HCT116 (cell line): ENCODE measurements around the gene CACNA1G. TPM values are rescaled to one million over a fixed set of nuclear protein-coding genes. Genes with fewer than 3 reads are reported as not detected.
A peak's percentile ranks its signal among the peaks of the same experiment; 100 is the strongest.

Source experiments
- ATAC-seq: fragments of 200-7000 bp; cut with Tn5 transposase; 2 replicates; pipeline ENCODE4 v1.9.1; 2020; ENCODE audit warnings: mild to moderate bottlenecking, moderate library complexity
- BruUV-seq: library from RNA; stranded (reverse); fragments of 400-500 nt; replicated peaks from 2 replicates; lab custom pipeline; 2021; lab: Mats Ljungman, UMichigan
- CTCF ChIA-PET: fragments of 300-600 bp; sonication (Branson Sonifier 250); formaldehyde crosslinking; loops from one replicate; lab custom pipeline; 2021; ENCODE audit warnings: antibody characterized with exemption; lab: Charles Lee
- POLR2A ChIA-PET: fragments of 300-600, 350-600 bp; sonication (Branson Sonifier 250); formaldehyde crosslinking; loops from one replicate; lab custom pipeline; 2021; ENCODE audit warnings: antibody characterized with exemption; lab: Charles Lee
- RAD21 ChIA-PET, 2 experiments: fragments of 300-600 bp; sonication (Branson Sonifier 250); formaldehyde crosslinking; loops; one replicate each; lab custom pipeline; 2023; ENCODE audit warnings: low total read pairs in 2 of 2; ENCODE audit not compliant: uncharacterized antibody in 2 of 2, unreplicated experiment in 2 of 2, low non-redundant PET in 1 of 2; lab: Charles Lee
- DNase-seq: peaks from one replicate; pipeline ENCODE4 v3.0.0-alpha.2; 2010; ENCODE audit warnings: low read depth, low spot score
- H2AFZ ChIP-seq: fragments of 200-600 bp; shearing (Covaris generic), sonication (generic); 2 replicates; pipeline ENCODE4 v1.6.1; 2017; ENCODE audit warnings: low read depth, mixed run types, mixed read lengths, antibody characterized with exemption, low read length; ENCODE audit not compliant: poor library complexity, severe bottlenecking
- H3K27ac ChIP-seq: 2 replicates; pipeline ENCODE4 v1.5.1; 2012; ENCODE audit warnings: low read depth, low read length
- H3K27me3 ChIP-seq: fragments of 200-600 bp; sonication (generic); 2 replicates; pipeline ENCODE4 v1.6.1; 2016; ENCODE audit warnings: mixed run types, low read length, mixed read lengths; ENCODE audit not compliant: insufficient read depth
- H3K36me3 ChIP-seq, 2 experiments: fragments of 200-500 bp in 1 of 2; fragments of 200-600 bp in 1 of 2; sonication (Bioruptor generic) in 1 of 2; sonication (generic) in 1 of 2; 2 replicates each; pipeline versions ENCODE4 v1.5.1 to v1.6.1; 2014 to 2016; ENCODE audit warnings: low read length in 2 of 2, inconsistent platforms in 1 of 2, mixed read lengths in 1 of 2, mixed run types in 1 of 2; ENCODE audit not compliant: insufficient read depth in 2 of 2, control insufficient read depth in 1 of 2
- H3K4me1 ChIP-seq, 2 experiments: fragments of 200-600 bp in 1 of 2; sonication (generic) in 1 of 2; 2 replicates each; pipeline versions ENCODE4 v1.5.1 to v1.6.1; 2012 to 2017; ENCODE audit warnings: low read length in 2 of 2, inconsistent platforms in 1 of 2, mild to moderate bottlenecking in 1 of 2, mixed read lengths in 1 of 2, mixed run types in 1 of 2, moderate library complexity in 1 of 2; ENCODE audit not compliant: insufficient read depth in 2 of 2, control insufficient read depth in 1 of 2
- H3K4me2 ChIP-seq: fragments of 200-600 bp; sonication (generic); 2 replicates; pipeline ENCODE4 v1.6.1; 2017; ENCODE audit warnings: mixed run types, low read length, mixed read lengths
- H3K4me3 ChIP-seq, 2 experiments: fragments of 200-600 bp in 1 of 2; sonication (generic) in 1 of 2; replicated peaks in 1 of 2; 2 replicates each; pipeline ENCODE4 v1.5.1; 2011 to 2016; ENCODE audit warnings: low read length in 2 of 2, control low read depth in 1 of 2, low read depth in 1 of 2, mild to moderate bottlenecking in 1 of 2, mixed read lengths in 1 of 2, mixed run types in 1 of 2
- H3K79me2 ChIP-seq: fragments of 200-600 bp; sonication (generic); 2 replicates; pipeline ENCODE4 v1.6.1; 2017; ENCODE audit warnings: mild to moderate bottlenecking, mixed run types, low read length, moderate library complexity, mixed read lengths; ENCODE audit not compliant: insufficient read depth
- H3K9ac ChIP-seq: fragments of 200-600 bp; sonication (generic); 2 replicates; pipeline ENCODE4 v1.6.1; 2016; ENCODE audit warnings: low read length, mixed read lengths
- H3K9me2 ChIP-seq: fragments of 200-600 bp; sonication (generic), shearing (Covaris generic); 2 replicates; pipeline ENCODE4 v1.6.1; 2017; ENCODE audit warnings: mixed run types, mild to moderate bottlenecking, moderate library complexity; ENCODE audit not compliant: insufficient read depth
- H3K9me3 ChIP-seq, 2 experiments: fragments of 200-500 bp in 1 of 2; fragments of 200-600 bp in 1 of 2; sonication (Bioruptor generic) in 1 of 2; sonication (generic) in 1 of 2; 2 replicates each; pipeline ENCODE4 v1.6.1; 2014 to 2017; ENCODE audit warnings: low read length in 2 of 2, mixed read lengths in 2 of 2, inconsistent platforms in 1 of 2, low read depth in 1 of 2, mild to moderate bottlenecking in 1 of 2, mixed run types in 1 of 2, moderate library complexity in 1 of 2; ENCODE audit not compliant: control insufficient read depth in 1 of 2, insufficient read depth in 1 of 2
- H4K20me1 ChIP-seq: fragments of 200-600 bp; sonication (generic), shearing (Covaris generic); 2 replicates; pipeline ENCODE4 v1.6.1; 2017; ENCODE audit warnings: mixed run types, mild to moderate bottlenecking, moderate library complexity; ENCODE audit not compliant: insufficient read depth
- CEBPB ChIP-seq: IDR thresholded peaks from 2 replicates; pipeline ENCODE4 v1.6.1; 2012; ENCODE audit warnings: low read depth
- POLR2AphosphoS5 ChIP-seq: IDR thresholded peaks from 2 replicates; pipeline ENCODE4 v1.6.1; 2011; ENCODE audit warnings: mild to moderate bottlenecking, low read depth, low read length, moderate library complexity
- YY1 ChIP-seq: IDR thresholded peaks from 2 replicates; pipeline ENCODE4 v1.6.1; 2011; ENCODE audit warnings: low read length, low read depth, moderate library complexity, mild to moderate bottlenecking; ENCODE audit not compliant: insufficient replicate concordance; ENCODE audit errors: extremely low read depth
- intact Hi-C: fragments of 100-400 bp; cut with micrococcal nuclease; formaldehyde crosslinking; loops from 2 replicates; pipeline ENCODE4 v1.10.0; 2022
- total RNA-seq: library from RNA; stranded (reverse); gene quantifications from one replicate; pipeline ENCODE4 v1.2.1, GENCODE V29; 2021; ENCODE audit not compliant: unreplicated experiment
- TF ChIP-seq, protein P1 (sequence below): IDR thresholded peaks from 2 replicates; pipeline ENCODE4 v1.6.1; 2011; ENCODE audit warnings: mild to moderate bottlenecking, low read length, moderate library complexity; ENCODE audit not compliant: insufficient replicate concordance; ENCODE audit errors: extremely low read depth

The CACNA1G gene
- total RNA-seq, 1 experiment from 2014 or later: 3.4 TPM

DNA sequence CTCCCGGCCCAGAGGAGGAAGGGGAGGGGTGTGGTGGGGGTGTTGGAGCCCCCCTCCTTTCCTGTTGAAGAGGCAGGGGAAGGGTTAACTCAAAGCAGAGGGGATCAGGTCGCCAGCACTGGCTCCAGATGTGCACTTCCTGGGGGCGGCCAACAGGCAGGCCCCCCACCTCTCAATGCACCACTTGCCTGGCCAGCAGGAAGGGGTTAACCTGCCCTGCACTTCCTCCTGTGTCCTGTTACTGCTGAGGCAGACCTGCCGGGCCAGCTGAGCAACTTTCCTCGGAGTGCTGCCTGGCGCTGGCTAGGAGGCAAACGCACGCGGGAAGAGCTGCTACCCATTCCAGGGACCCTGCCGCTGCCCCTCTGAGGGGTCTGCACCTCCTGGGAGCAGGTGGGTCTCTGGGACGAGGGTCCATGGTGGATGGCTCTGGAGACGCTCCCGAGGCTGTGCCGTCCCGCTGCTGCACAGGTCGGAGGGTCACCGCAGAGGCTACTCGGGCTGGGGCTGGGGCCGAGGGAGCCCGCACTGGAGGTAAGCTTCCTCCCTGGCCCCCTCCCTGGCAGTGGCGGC, 28.0 kb upstream of the CACNA1G start, which contains the start of gene EPN3:
Gene EPN3, plus strand, starts transcription at position 284 of the 573 bp plus-strand sequence. CDS start 3,822 bp downstream, outside the sequence.
- RAD21 ChIA-PET: interaction anchor here in 1 of 2 experiments (0.7 kb wide), 1 partner anchor 50 kb away, joined by 3 read pairs; no protein-coding TSS in a partner anchor
- Histone ChIP-seq H3K4me3 (peak within 1 kb of the TSS; percentile 45 to 75), H3K9me2 (no peaks in the 10 kb centered on the region), H3K9ac (peak within 1 kb of the TSS; percentile 78), H3K4me1 (peaks cover 39 to 48% of the 10 kb centered on the region in 2 experiments), H3K36me3 (no peaks in the 10 kb centered on the region; a peak in 1 of 4 replicates), H3K27ac (peak within 1 kb of the TSS; percentile 73), H3K27me3 (no peaks in the 10 kb centered on the region), H3K79me2 (no peaks in the 10 kb centered on the region; the same call in 1 of the 2 replicates), H3K9me3 (no peaks in the 10 kb centered on the region), H2AFZ (peak within 1 kb of the TSS; percentile 24), H4K20me1 (no peaks in the 10 kb centered on the region), H3K4me2 (peak within 1 kb of the TSS; percentile 99)
- peak; percentile 57 for ATAC-seq
- TF ChIP-seq YY1 (peak; percentile 58), CEBPB (no peak), POLR2AphosphoS5 (peak; percentile 82)
- TF ChIP-seq, protein P1, sequence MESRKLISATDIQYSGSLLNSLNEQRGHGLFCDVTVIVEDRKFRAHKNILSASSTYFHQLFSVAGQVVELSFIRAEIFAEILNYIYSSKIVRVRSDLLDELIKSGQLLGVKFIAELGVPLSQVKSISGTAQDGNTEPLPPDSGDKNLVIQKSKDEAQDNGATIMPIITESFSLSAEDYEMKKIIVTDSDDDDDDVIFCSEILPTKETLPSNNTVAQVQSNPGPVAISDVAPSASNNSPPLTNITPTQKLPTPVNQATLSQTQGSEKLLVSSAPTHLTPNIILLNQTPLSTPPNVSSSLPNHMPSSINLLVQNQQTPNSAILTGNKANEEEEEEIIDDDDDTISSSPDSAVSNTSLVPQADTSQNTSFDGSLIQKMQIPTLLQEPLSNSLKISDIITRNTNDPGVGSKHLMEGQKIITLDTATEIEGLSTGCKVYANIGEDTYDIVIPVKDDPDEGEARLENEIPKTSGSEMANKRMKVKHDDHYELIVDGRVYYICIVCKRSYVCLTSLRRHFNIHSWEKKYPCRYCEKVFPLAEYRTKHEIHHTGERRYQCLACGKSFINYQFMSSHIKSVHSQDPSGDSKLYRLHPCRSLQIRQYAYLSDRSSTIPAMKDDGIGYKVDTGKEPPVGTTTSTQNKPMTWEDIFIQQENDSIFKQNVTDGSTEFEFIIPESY: peak; percentile 79
- intact Hi-C loops: no loop called here
- POLR2A ChIA-PET: interaction anchor here (0.8 to 1.3 kb wide), 2 partner anchors 9 to 53 kb away, joined by 3 read pairs; no protein-coding TSS in a partner anchor
- no TSS peak for BruUV-seq
- DNase-seq: peak; percentile 31
- CTCF ChIA-PET: interaction anchor here (1.2 to 2.3 kb wide), 4 partner anchors 10 to 170 kb away, joined by 3 to 9 read pairs (median 5); no protein-coding TSS in a partner anchor
